Measurements from ENCODE around the gene RIPOR2.

RIPOR2 gene

GRCh38 chr6:24876499-24877465 is 59.0 kb downstream of the RIPOR2 start:
- DNase-seq (ENCODE audit: low read depth in 2 of 2): no peak

GRCh38 chr6:24875534-24875901 is 60.2 kb downstream of the RIPOR2 start:
- no peak for DNase-seq (ENCODE audit: low read depth in 2 of 2)

GRCh38 chr6:24874776-24875533 is 60.8 kb downstream of the RIPOR2 start:
- no peak for DNase-seq (ENCODE audit: low read depth in 2 of 2)

GRCh38 chr6:24874128-24874527 is 61.6 kb downstream of the RIPOR2 start:
- no peak for DNase-seq (ENCODE audit: low read depth in 2 of 2)

- no peak for DNase-seq (ENCODE audit: low read depth in 2 of 2)
Observed at GRCh38 chr6:24872779-24873178, 63.0 kb downstream of the RIPOR2 start.

GRCh38 chr6:24868765-24869164 is 67.0 kb downstream of the RIPOR2 start:
- DNase-seq (ENCODE audit: low read depth in 2 of 2): no peak

GRCh38 chr6:24867104-24867703 is 68.6 kb downstream of the RIPOR2 start:
- DNase-seq (ENCODE audit: low read depth in 2 of 2): no peak

- no peak for DNase-seq (ENCODE audit: low read depth in 2 of 2)
Observed at GRCh38 chr6:24865161-24865560, 70.6 kb downstream of the RIPOR2 start.

GRCh38 chr6:24864343-24864742 is 71.4 kb downstream of the RIPOR2 start:
- no peak for DNase-seq (ENCODE audit: low read depth in 2 of 2)

GRCh38 chr6:24861934-24862333 is 73.8 kb downstream of the RIPOR2 start:
- DNase-seq (ENCODE audit: low read depth in 2 of 2): no peak

GRCh38 chr6:24859608-24860200 is 76.1 kb downstream of the RIPOR2 start:
- no peak for DNase-seq (ENCODE audit: low read depth in 2 of 2)

GRCh38 chr6:24859132-24859531 is 76.6 kb downstream of the RIPOR2 start:
- no peak for DNase-seq (ENCODE audit: low read depth in 2 of 2)

GRCh38 chr6:24858177-24858653 is 77.5 kb downstream of the RIPOR2 start:
- DNase-seq (ENCODE audit: low read depth in 2 of 2): no peak

- DNase-seq (ENCODE audit: low read depth in 2 of 2): no peak
Observed at GRCh38 chr6:24856901-24857670, 78.7 kb downstream of the RIPOR2 start.

GRCh38 chr6:24856246-24856599 is 79.5 kb downstream of the RIPOR2 start:
- DNase-seq (ENCODE audit: low read depth in 2 of 2): no peak

- peak; percentile 39 to 48 for DNase-seq (ENCODE audit: low read depth in 2 of 2)
Observed at GRCh38 chr6:24855395-24856245, 80.1 kb downstream of the RIPOR2 start.

GRCh38 chr6:24854077-24854666 is 81.6 kb downstream of the RIPOR2 start:
- no peak for DNase-seq (ENCODE audit: low read depth in 2 of 2)

- DNase-seq (ENCODE audit: low read depth in 2 of 2): no peak
Observed at GRCh38 chr6:24851086-24851485, 84.7 kb downstream of the RIPOR2 start.

GRCh38 chr6:24849713-24850112 is 86.0 kb downstream of the RIPOR2 start:
- no peak for DNase-seq (ENCODE audit: low read depth in 2 of 2)

GRCh38 chr6:24848461-24848860 is 87.3 kb downstream of the RIPOR2 start:
- DNase-seq (ENCODE audit: low read depth in 2 of 2): no peak
